GM12892 (cell line): Measurements from ENCODE around the gene HEBP2.

Experiments used
- DNase-seq: peaks from one replicate; pipeline ENCODE4 v3.0.0; 2011; ENCODE audit not compliant: insufficient read length
- FAIRE-seq: peaks from 2 replicates; lab custom pipeline; 2011; peaks lifted over from hg19 to GRCh38; lab: Jason Lieb, UNC
- POLR2A ChIP-seq: IDR thresholded peaks from 2 replicates; pipeline ENCODE4 v1.6.1; 2011; ENCODE audit warnings: low read depth, low read length, control low read depth
- POLR2AphosphoS5 ChIP-seq: IDR thresholded peaks from 2 replicates; pipeline ENCODE4 v1.6.1; 2011; ENCODE audit warnings: low read depth, low read length, control low read depth
- TAF1 ChIP-seq: IDR thresholded peaks from 2 replicates; pipeline ENCODE4 v1.6.1; 2011; ENCODE audit warnings: low read depth, mild to moderate bottlenecking, control low read depth, low read length, borderline replicate concordance

HEBP2 gene

GRCh38 chr6:138428944-138429598 is 25.0 kb downstream of the HEBP2 start:
- DNase-seq (no peak), FAIRE-seq (peak; percentile 5)
- no peak for TF ChIP-seq TAF1
- TF ChIP-seq POLR2A, result no peak
- no peak for TF ChIP-seq POLR2AphosphoS5

- no peak for DNase-seq
- no peak for TF ChIP-seq TAF1
- TF ChIP-seq POLR2AphosphoS5, result no peak
- TF ChIP-seq POLR2A, result no peak
- no peak for FAIRE-seq
Observed at GRCh38 chr6:138429761-138430160, 25.7 kb downstream of the HEBP2 start.

GRCh38 chr6:138430361-138431145 is 26.5 kb downstream of the HEBP2 start:
- TF ChIP-seq POLR2AphosphoS5 (no peak), TAF1 (no peak), POLR2A (no peak)
- FAIRE-seq, result no peak
- DNase-seq, result no peak

- FAIRE-seq (no peak), DNase-seq (no peak)
- no peak for TF ChIP-seq TAF1
- TF ChIP-seq POLR2AphosphoS5, result no peak
Observed at GRCh38 chr6:138431256-138432062, 27.4 kb downstream of the HEBP2 start.

- no peak for DNase-seq
- TF ChIP-seq POLR2AphosphoS5 (no peak), TAF1 (no peak), POLR2A (no peak)
- no peak for FAIRE-seq
Observed at GRCh38 chr6:138432063-138432356, 28.0 kb downstream of the HEBP2 start.

- DNase-seq (no peak), FAIRE-seq (no peak)
- TF ChIP-seq POLR2A, result no peak
- no peak for TF ChIP-seq TAF1
- no peak for TF ChIP-seq POLR2AphosphoS5
Observed at GRCh38 chr6:138434096-138434495, 30.1 kb downstream of the HEBP2 start.

- FAIRE-seq, result no peak
- no peak for TF ChIP-seq POLR2A
- TF ChIP-seq POLR2AphosphoS5, result no peak
- DNase-seq, result no peak
Observed at GRCh38 chr6:138434925-138435324, 30.9 kb downstream of the HEBP2 start.

- TF ChIP-seq TAF1, result no peak
- TF ChIP-seq POLR2A, result no peak
- TF ChIP-seq POLR2AphosphoS5, result no peak
- FAIRE-seq, result no peak
- DNase-seq, result no peak
Observed at GRCh38 chr6:138439546-138439945, 35.5 kb downstream of the HEBP2 start.

- FAIRE-seq, result no peak
Observed at GRCh38 chr6:138440296-138440695, 36.3 kb downstream of the HEBP2 start.

GRCh38 chr6:138440758-138441357 is 36.8 kb downstream of the HEBP2 start:
- no peak for TF ChIP-seq POLR2A
- TF ChIP-seq POLR2AphosphoS5, result no peak
- no peak for TF ChIP-seq TAF1
- no peak for FAIRE-seq
- DNase-seq, result no peak

More at GRCh38 chr6:138440296-138440695, 36.3 kb downstream of the HEBP2 start:
- TF ChIP-seq POLR2A, result no peak
- no peak for TF ChIP-seq POLR2AphosphoS5
- no peak for DNase-seq

GRCh38 chr6:138441965-138442364 is 37.9 kb downstream of the HEBP2 start:
- TF ChIP-seq TAF1 (no peak), POLR2AphosphoS5 (no peak)
- DNase-seq (no peak), FAIRE-seq (no peak)
